Natural killer cell treated with Interleukin-12 subunit alpha and Interleukin-12 subunit beta and Interleukin-15 and Interleukin-18, amount 100 ng/mL, for 72 hours (primary cell): ENCODE data around the gene KRTAP4-2. TPM values are rescaled to one million over a fixed set of nuclear protein-coding genes. Genes with fewer than 3 reads are reported as not detected.
"Not testable (repeated sequence)": the region's sequence is repeated elsewhere in the genome, so short reads cannot be mapped to it uniquely, and the experiment has no call there.

Experiments used
- ATAC-seq, 2 donors: fragments of 150-1000 bp; cut with Tn5 transposase in 1 of 2; sonication (Bioruptor Pico), chemical (Tn5 transposase) in 1 of 2; 2 replicates each; pipeline ENCODE4 v1.10.0; 2021
- DNase-seq: peaks from one replicate; pipeline ENCODE4 v3.0.0; 2022; ENCODE audit warnings: low spot score
- H3K27ac Mint-ChIP-seq, 2 donors: 1 replicate in 1 of 2; 2 replicates in 1 of 2; pipeline ENCODE4 v1.8.0; 2022; ENCODE audit warnings: mixed read lengths in 2 of 2, mild to moderate bottlenecking in 1 of 2, moderate library complexity in 1 of 2
- H3K27me3 Mint-ChIP-seq, 2 donors: 1 replicate in 1 of 2; 2 replicates in 1 of 2; pipeline ENCODE4 v1.8.0; 2022; ENCODE audit warnings: mixed read lengths in 2 of 2
- H3K36me3 Mint-ChIP-seq: one replicate; pipeline ENCODE4 v1.8.0; 2022; ENCODE audit warnings: mixed read lengths
- H3K4me1 Mint-ChIP-seq, 2 donors: 1 replicate in 1 of 2; 2 replicates in 1 of 2; pipeline ENCODE4 v1.8.0; 2022; ENCODE audit warnings: low read depth in 2 of 2, mixed read lengths in 2 of 2, mild to moderate bottlenecking in 1 of 2
- H3K4me3 Mint-ChIP-seq: one replicate; pipeline ENCODE4 v1.8.0; 2022; ENCODE audit warnings: mixed read lengths
- H3K9me3 Mint-ChIP-seq: 2 replicates; pipeline ENCODE4 v1.8.0; 2022; ENCODE audit warnings: mixed read lengths
- total RNA-seq, 2 donors: library from RNA; stranded (reverse); gene quantifications; one replicate each; pipeline ENCODE4 v1.2.3, GENCODE V29; 2022

The KRTAP4-2 gene
- total RNA-seq: not detected

DNA sequence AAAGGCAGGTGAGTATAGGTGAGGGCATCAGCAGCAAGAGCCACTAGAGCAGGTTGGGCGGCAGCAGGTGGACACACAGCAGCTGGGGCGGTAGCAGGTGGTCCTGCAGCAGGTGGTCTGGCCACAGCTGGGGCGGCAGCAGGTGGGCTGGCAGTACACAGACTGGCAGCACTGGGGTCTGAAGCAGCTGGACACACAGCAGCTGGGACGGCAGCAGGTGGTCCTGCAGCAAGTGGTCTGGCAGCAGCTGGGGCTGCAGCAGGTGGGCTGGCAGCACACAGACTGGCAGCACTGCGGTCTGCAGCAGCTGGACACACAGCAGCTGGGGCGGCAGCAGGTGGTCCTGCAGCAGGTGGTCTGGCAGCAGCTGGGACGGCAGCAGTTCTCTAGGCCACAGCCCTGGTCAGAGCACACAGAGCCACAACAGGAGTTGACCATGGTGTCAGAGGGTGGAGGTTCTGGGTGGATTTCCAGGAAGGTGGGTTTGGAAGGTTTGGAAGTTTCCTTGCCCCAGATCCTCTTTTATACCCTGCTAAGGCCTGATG, at the start of gene KRTAP4-2:
Gene KRTAP4-2 (minus strand): TSS at position 495 of the 545 bp plus-strand sequence. CDS start 57 bp downstream, at position 438.
- no peak within 1 kb of the TSS for H3K27ac Mint-ChIP-seq
- H3K27me3 Mint-ChIP-seq: peaks cover 6 to 29% of the 10 kb centered on the region in 2 donors
- H3K9me3 Mint-ChIP-seq: no peaks in the 10 kb centered on the region
- H3K4me3 Mint-ChIP-seq: no peak within 1 kb of the TSS
- H3K36me3 Mint-ChIP-seq: no peaks in the 10 kb centered on the region
- DNase-seq (no peak), ATAC-seq (no peak)
- H3K4me1 Mint-ChIP-seq: no peaks in the 10 kb centered on the region

DNA sequence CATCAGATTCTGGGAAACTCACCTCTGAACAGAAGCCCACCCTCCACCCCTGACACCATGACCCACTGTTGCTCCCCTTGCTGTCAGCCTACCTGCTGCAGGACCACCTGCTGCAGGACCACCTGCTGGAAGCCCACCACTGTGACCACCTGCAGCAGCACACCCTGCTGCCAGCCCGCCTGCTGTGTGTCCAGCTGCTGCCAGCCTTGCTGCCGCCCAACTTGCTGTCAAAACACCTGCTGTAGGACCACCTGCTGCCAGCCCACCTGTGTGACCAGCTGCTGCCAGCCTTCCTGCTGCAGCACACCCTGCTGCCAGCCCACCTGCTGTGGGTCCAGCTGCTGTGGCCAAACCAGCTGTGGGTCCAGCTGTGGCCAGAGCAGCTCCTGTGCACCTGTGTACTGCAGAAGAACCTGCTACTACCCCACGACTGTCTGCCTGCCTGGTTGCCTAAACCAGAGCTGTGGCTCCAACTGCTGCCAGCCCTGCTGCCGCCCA, 48.6 kb upstream of the KRTAP4-2 start, which contains the start of gene KRTAP9-2:
Gene KRTAP9-2 (plus strand): TSS at position 51 of the 498 bp plus-strand sequence. CDS start 7 bp downstream, at position 58.
- not testable (repeated sequence) for H3K4me3 Mint-ChIP-seq, H3K36me3 Mint-ChIP-seq, H3K27ac Mint-ChIP-seq, ATAC-seq, DNase-seq, H3K4me1 Mint-ChIP-seq, H3K9me3 Mint-ChIP-seq
- H3K27me3 Mint-ChIP-seq: peaks cover 23 to 45% of the 10 kb centered on the region in 2 donors

DNA sequence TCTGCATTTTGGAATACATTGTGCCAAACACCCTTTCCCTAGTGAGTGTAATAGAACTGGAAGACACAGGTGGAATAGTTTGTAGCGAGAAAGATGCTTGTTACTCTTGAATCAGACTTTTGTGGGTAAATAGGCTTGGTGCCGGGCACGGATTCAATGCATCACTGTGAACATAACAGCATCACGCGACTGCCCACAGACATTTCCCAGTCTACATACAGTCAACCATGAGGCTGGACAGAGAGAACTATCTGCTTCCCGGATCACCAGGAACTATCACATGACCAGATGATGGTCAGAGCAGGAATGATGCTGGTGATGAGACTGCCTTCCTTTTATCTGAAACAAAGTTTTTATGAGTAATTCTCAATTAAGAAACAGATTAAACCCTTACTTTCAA, 48.0 kb upstream of the KRTAP4-2 start:
- H3K4me3 Mint-ChIP-seq: no peak overlapping the region
- H3K36me3 Mint-ChIP-seq: no peaks in the 10 kb centered on the region
- no peak overlapping the region for H3K27ac Mint-ChIP-seq
- no peaks in the 10 kb centered on the region for H3K9me3 Mint-ChIP-seq
- no peak for ATAC-seq
- no peak for DNase-seq
- peaks cover 26 to 51% of the 10 kb centered on the region in 2 donors for H3K27me3 Mint-ChIP-seq
- no peaks in the 10 kb centered on the region for H3K4me1 Mint-ChIP-seq

DNA sequence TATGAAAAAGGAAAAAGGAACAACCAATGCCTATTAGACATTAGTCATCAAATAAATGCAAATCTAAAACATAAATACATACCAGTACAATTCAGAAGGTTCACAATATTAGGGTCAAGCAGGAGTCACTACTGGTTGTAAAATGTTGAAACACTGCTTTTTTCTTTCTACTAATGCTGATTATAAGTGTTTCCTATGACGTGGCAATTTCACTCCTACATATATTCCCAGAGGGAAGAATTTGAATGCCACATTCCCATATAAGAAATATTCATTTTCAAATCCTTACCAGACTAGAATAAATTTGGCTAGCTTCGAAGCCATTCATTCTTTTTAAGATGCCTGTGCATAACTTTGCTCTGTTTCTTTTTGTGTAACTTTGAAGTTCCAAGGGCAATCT, 45.8 kb upstream of the KRTAP4-2 start:
- Mint-ChIP-seq H3K4me1 (no peaks in the 10 kb centered on the region), H3K9me3 (no peaks in the 10 kb centered on the region), H3K36me3 (no peaks in the 10 kb centered on the region), H3K4me3 (no peak overlapping the region), H3K27ac (no peak overlapping the region), H3K27me3 (peaks cover 33 to 54% of the 10 kb centered on the region in 2 donors)
- DNase-seq (no peak), ATAC-seq (no peak)

DNA sequence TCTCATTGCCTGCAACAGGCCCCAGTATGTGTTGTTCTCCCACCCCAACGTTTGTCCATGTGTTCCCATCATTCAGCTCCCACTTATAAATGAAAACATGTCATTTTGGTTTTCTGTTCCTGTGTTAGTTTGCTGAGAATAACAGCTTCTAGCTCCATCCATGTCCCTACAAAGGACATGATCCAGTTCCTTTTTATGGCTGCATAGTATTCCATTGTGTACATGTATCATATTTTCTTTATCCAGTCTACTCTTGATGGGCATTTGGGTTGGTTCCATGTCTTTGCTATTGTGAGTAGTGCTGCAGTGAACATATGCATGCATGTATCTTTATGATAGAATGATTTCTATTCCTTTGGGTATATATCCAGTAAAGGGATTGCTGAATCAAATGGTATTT, 37.7 kb upstream of the KRTAP4-2 start:
- Mint-ChIP-seq H3K9me3 (no peaks in the 10 kb centered on the region), H3K27me3 (peaks cover 27 to 36% of the 10 kb centered on the region in 2 donors), H3K27ac (no peak overlapping the region), H3K4me3 (no peak overlapping the region), H3K36me3 (no peaks in the 10 kb centered on the region), H3K4me1 (no peaks in the 10 kb centered on the region)
- ATAC-seq (no peak), DNase-seq (no peak)

DNA sequence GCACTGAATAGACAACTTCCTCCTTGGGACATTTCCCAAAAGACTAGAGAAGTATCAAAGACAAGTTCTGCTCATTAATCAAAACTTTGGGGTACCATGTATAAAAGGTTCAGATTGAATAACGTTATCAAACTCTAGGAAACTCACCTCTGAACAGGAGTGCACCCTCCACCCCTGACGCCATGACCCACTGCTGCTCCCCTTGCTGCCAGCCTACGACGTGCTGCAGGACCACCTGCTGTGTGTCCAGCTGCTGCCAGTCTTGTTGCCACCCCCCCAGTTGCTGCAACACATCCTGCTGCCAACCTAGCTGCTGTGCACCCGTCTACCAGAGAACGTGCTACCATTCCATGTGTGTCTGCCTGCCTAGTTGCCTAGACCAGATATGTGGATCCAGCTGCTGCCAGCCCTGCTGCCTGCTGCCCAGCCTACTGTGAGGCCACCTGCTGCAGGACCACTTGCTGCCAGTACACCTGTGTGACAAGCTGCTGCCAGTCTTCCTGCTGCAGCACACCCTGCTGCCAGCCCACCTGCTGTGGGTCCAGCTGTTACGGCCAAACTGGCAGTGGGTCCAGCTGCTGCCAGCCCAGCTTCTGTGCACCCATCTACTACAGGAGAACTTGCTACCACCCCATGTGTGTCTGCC, 34.6 kb upstream of the KRTAP4-2 start:
- Mint-ChIP-seq H3K9me3 (no peaks in the 10 kb centered on the region), H3K27ac (no peak overlapping the region), H3K4me1 (no peaks in the 10 kb centered on the region), H3K36me3 (no peaks in the 10 kb centered on the region), H3K27me3 (peaks cover 26 to 39% of the 10 kb centered on the region in 2 donors), H3K4me3 (no peak overlapping the region)
- ATAC-seq: no peak
- no peak for DNase-seq

DNA sequence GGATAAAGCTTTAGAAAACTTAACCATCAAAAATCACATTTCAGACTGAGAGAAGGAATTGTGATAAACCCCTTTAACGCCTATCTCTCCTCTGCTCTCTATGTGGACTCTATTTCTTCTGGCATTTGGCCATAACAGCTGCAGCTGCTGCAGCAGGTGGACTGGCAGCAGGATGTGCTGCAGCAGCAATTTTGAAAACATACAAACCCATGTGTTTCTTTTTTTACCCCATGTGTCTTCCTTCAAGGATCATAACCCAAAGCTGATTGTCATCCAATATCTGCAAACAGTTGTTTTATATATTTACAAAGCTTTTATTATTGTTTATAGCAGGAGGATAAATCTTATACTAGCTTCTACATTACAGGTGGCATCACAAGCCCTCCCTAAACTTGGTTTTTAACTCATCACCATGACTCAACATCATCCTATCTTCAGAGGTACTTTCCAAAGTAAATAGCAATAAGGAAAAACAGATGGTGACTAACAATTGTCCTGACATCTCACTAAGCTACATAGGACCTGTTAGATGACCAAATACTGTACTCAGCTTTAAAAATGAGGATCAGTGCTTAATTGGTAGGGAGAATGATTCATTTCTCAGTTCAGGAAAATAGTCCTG, 33.9 kb upstream of the KRTAP4-2 start:
- no peaks in the 10 kb centered on the region for H3K4me1 Mint-ChIP-seq
- ATAC-seq: no peak

DNA sequence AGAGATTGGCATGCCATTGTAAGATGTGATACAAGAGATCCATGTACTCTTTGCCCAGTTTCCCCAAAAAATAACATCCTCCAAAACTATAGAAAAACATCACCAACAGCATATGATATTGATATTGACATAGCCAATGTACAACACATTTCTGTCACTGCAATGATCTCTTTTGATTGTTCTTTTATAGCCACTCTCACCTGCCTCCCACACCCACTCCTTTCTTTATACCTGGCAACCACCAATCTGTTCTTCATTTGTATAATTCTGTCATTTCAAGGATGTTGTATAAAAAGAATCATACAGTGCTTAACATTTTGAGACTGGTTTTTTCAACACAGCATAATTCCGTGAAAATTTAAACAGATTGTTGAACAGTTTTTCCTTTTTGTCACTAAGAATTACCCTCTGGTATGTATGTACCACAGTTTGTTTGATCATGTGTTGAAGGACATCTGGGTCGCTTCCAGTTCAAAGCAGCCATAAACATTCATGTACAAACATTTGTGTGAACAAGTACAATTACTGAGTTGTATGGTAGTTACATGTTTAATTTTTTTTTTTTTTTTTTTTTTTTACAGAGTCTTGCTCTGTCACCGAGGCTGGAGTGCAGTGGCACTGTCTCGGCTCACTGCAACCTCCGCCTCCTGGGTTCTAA, 21.5 kb upstream of the KRTAP4-2 start:
- Mint-ChIP-seq H3K4me1 (no peaks in the 10 kb centered on the region), H3K9me3 (no peaks in the 10 kb centered on the region)

More for the DNA sequence above, 33.9 kb upstream of the KRTAP4-2 start:
- Mint-ChIP-seq H3K27me3 (peaks cover 21 to 34% of the 10 kb centered on the region in 2 donors), H3K36me3 (no peaks in the 10 kb centered on the region), H3K27ac (no peak overlapping the region), H3K9me3 (no peaks in the 10 kb centered on the region), H3K4me3 (no peak overlapping the region)
- no peak for DNase-seq

DNA sequence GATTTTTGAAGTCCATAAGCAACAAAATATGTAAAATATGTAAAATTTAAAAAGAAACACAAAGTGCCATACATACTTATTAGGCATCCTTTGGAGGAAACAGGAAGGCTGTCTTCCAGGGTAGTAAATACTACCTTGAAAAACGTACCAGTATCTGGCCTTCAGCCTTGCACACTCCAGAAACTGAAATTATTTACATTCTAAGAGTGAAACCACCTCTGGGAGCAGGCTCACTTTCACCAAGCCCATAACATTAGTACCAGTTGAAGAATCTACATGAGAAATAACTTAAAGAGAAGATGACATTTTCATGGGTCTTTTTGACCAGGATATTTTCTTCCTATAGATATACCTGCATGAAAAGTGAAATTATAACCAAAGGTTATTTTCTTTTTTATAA, 18.0 kb upstream of the KRTAP4-2 start:
- DNase-seq (no peak), ATAC-seq (no peak)
- Mint-ChIP-seq H3K27me3 (peaks cover 20 to 29% of the 10 kb centered on the region in 2 donors), H3K4me1 (no peaks in the 10 kb centered on the region), H3K27ac (no peak overlapping the region), H3K9me3 (no peaks in the 10 kb centered on the region), H3K36me3 (no peaks in the 10 kb centered on the region), H3K4me3 (no peak overlapping the region)

More for the DNA sequence above, 21.5 kb upstream of the KRTAP4-2 start:
- Mint-ChIP-seq H3K4me3 (no peak overlapping the region), H3K36me3 (no peaks in the 10 kb centered on the region), H3K27me3 (peaks cover 10 to 19% of the 10 kb centered on the region in 2 donors), H3K27ac (no peak overlapping the region)
- DNase-seq (no peak), ATAC-seq (no peak)

DNA sequence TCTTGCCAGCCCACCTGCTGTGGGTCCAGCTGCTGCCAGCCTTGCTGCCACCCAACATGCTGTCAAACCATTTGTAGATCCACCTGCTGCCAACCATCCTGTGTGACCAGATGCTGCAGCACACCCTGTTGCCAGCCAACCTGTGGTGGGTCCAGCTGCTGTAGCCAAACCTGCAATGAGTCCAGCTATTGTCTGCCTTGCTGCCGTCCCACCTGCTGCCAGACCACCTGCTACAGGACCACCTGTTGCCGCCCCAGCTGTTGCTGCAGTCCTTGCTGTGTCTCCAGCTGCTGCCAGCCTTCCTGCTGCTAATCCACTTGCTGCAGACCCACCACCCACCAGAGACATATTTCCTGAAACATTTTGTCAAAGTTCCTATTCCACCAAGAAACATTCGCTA, 12.3 kb upstream of the KRTAP4-2 start:
- Mint-ChIP-seq H3K4me1 (no peaks in the 10 kb centered on the region), H3K27ac (no peak overlapping the region), H3K9me3 (no peaks in the 10 kb centered on the region), H3K27me3 (peaks cover 21 to 27% of the 10 kb centered on the region in 2 donors), H3K36me3 (no peaks in the 10 kb centered on the region), H3K4me3 (no peak overlapping the region)
- DNase-seq (no peak), ATAC-seq (peak in 1 of 2 donors; percentile 27)

DNA sequence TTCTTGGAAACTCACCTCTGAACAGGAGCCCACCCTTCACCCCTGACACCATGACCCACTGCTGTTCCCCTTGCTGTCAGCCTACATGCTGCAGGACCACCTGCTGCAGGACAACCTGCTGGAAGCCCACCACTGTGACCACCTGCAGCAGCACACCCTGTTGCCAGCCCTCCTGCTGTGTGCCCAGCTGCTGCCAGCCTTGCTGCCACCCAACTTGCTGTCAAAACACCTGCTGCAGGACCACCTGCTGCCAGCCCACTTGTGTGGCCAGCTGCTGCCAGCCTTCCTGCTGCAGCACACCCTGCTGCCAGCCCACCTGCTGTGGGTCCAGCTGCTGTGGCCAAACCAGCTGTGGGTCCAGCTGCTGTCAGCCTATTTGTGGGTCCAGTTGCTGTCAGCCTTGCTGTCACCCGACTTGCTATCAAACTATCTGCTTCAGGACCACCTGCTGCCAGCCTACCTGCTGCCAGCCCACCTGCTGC, 11.9 kb upstream of the KRTAP4-2 start, which contains the start of gene KRTAP9-1:
Gene KRTAP9-1 (plus strand): TSS at position 51 of the 482 bp plus-strand sequence. CDS start 0 bp downstream, at position 51.
- H3K36me3 Mint-ChIP-seq, H3K9me3 Mint-ChIP-seq, H3K4me1 Mint-ChIP-seq, H3K27ac Mint-ChIP-seq, H3K4me3 Mint-ChIP-seq, DNase-seq: not testable (repeated sequence)
- H3K27me3 Mint-ChIP-seq: peaks cover 21 to 29% of the 10 kb centered on the region in 2 donors
- peak in 1 of 2 donors; percentile 24 for ATAC-seq

DNA sequence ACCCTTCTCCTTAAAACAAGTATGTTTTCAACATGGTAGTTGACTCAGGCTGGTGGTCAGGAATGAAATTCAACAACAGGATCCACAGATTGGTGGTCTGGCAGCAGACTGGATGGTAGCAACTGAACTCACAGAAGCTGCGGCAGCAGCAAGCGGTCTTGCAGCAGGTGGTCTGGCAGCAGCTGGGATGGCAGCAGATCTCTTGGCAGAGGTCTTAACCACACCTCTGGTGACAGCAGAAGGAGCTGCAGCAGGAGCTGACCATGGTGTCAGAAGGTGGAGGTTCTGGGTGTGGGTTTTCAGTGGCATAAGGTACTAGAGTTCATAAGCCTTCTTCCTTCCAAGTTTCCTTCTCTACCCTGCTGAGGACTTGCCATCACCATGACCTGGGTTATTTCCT, 8.9 kb upstream of the KRTAP4-2 start:
- DNase-seq (no peak), ATAC-seq (no peak)
- H3K9me3 Mint-ChIP-seq: no peaks in the 10 kb centered on the region
- no peak overlapping the region for H3K27ac Mint-ChIP-seq
- no peaks in the 10 kb centered on the region for H3K36me3 Mint-ChIP-seq
- peaks cover 34 to 40% of the 10 kb centered on the region in 2 donors for H3K27me3 Mint-ChIP-seq
- no peak overlapping the region for H3K4me3 Mint-ChIP-seq
- H3K4me1 Mint-ChIP-seq: no peaks in the 10 kb centered on the region

DNA sequence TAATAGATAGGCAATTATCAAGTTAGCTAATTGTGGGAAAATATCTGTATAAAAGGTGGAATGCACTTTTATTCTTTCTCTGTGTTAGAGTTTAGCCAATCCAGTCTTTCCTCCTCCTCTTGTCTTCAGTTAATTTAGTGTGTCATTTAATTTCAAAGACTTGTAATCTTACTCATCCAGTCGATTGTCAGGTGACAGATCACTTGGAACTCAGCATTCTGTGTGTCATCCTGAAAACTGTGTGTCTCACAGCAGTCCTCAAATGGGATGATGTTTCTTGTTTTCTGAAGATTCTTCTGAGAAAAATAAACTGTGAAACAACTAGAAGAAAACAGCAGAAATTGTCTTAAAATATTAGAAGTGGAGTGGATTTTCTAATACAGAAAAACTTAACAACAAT, 7.0 kb upstream of the KRTAP4-2 start:
- DNase-seq: no peak
- ATAC-seq: no peak
- Mint-ChIP-seq H3K27ac (no peak overlapping the region), H3K36me3 (no peaks in the 10 kb centered on the region), H3K27me3 (peaks cover 24 to 30% of the 10 kb centered on the region in 2 donors), H3K4me1 (no peaks in the 10 kb centered on the region), H3K9me3 (no peaks in the 10 kb centered on the region), H3K4me3 (no peak overlapping the region)
